Trophoblast cell (in vitro differentiated cells and primary cell): ENCODE data around the gene FGF1.

ENCODE experiments used
- DNase-seq, 2 donors: peaks; one replicate each; pipeline ENCODE4 v3.0.0-alpha.2; 2016
- H2AFZ ChIP-seq: 2 replicates; pipeline ENCODE4 v1.6.1; 2013; ENCODE audit warnings: low read length, moderate library complexity, mild to moderate bottlenecking; ENCODE audit not compliant: insufficient read depth, poor library complexity
- H2AK5ac ChIP-seq: 2 replicates; pipeline ENCODE4 v1.6.1; 2013; ENCODE audit warnings: mild to moderate bottlenecking, low read length
- H2BK120ac ChIP-seq: 2 replicates; pipeline ENCODE4 v1.6.1; 2013; ENCODE audit warnings: low read length, mild to moderate bottlenecking, moderate library complexity; ENCODE audit not compliant: insufficient read depth, poor library complexity
- H2BK12ac ChIP-seq: 2 replicates; pipeline ENCODE4 v1.6.1; 2013; ENCODE audit warnings: mild to moderate bottlenecking, low read length, moderate library complexity
- H2BK5ac ChIP-seq: 2 replicates; pipeline ENCODE4 v1.6.1; 2013; ENCODE audit warnings: low read length, low read depth, moderate library complexity, mild to moderate bottlenecking; ENCODE audit not compliant: poor library complexity
- H3K14ac ChIP-seq: 2 replicates; pipeline ENCODE4 v1.6.1; 2013; ENCODE audit warnings: mild to moderate bottlenecking, low read length
- H3K18ac ChIP-seq: 2 replicates; pipeline ENCODE4 v1.6.1; 2013; ENCODE audit warnings: mild to moderate bottlenecking, low read length
- H3K23ac ChIP-seq: 2 replicates; pipeline ENCODE4 v1.6.1; 2013; ENCODE audit warnings: low read length
- H3K27ac ChIP-seq: 2 replicates; pipeline ENCODE4 v1.5.1; 2013; ENCODE audit warnings: low read depth, mild to moderate bottlenecking, inconsistent platforms, low read length, moderate library complexity
- H3K27me3 ChIP-seq: 2 replicates; pipeline ENCODE4 v1.6.1; 2013; ENCODE audit warnings: inconsistent platforms, mild to moderate bottlenecking, low read length, moderate library complexity; ENCODE audit not compliant: insufficient read depth
- H3K36me3 ChIP-seq, 2 experiments: 1 replicate in 1 of 2; 2 replicates in 1 of 2; pipeline ENCODE4 v1.6.1; 2013; ENCODE audit warnings: low read length in 2 of 2, mild to moderate bottlenecking in 2 of 2, moderate library complexity in 1 of 2; ENCODE audit not compliant: insufficient read depth in 2 of 2, control insufficient read depth in 1 of 2
- H3K4ac ChIP-seq: 2 replicates; pipeline ENCODE4 v1.6.1; 2013; ENCODE audit warnings: low read depth, mild to moderate bottlenecking, low read length, moderate library complexity
- H3K4me1 ChIP-seq, 2 experiments: 1 replicate in 1 of 2; 2 replicates in 1 of 2; pipeline ENCODE4 v1.6.1; 2013; ENCODE audit warnings: low read length in 2 of 2, mild to moderate bottlenecking in 2 of 2, moderate library complexity in 1 of 2; ENCODE audit not compliant: insufficient read depth in 2 of 2, control insufficient read depth in 1 of 2
- H3K4me2 ChIP-seq: 2 replicates; pipeline ENCODE4 v1.6.1; 2013; ENCODE audit warnings: inconsistent platforms, mild to moderate bottlenecking, low read length, moderate library complexity
- H3K4me3 ChIP-seq: 2 replicates; pipeline ENCODE4 v1.5.1; 2013; ENCODE audit warnings: mild to moderate bottlenecking, low read depth, low read length, inconsistent platforms
- H3K79me1 ChIP-seq: one replicate; pipeline ENCODE4 v1.6.1; 2013; ENCODE audit warnings: low read length
- H3K79me2 ChIP-seq: 2 replicates; pipeline ENCODE4 v1.6.1; 2013; ENCODE audit warnings: low read length, mild to moderate bottlenecking; ENCODE audit not compliant: control insufficient read depth, insufficient read depth, poor library complexity
- H3K9ac ChIP-seq: 2 replicates; pipeline ENCODE4 v1.6.1; 2013; ENCODE audit warnings: mild to moderate bottlenecking, low read length
- H3K9me3 ChIP-seq: 2 replicates; pipeline ENCODE4 v1.6.1; 2013; ENCODE audit warnings: low read depth, mild to moderate bottlenecking, control low read depth, inconsistent platforms, low read length; ENCODE audit not compliant: insufficient read depth
- H4K12ac ChIP-seq: 2 replicates; pipeline ENCODE4 v1.6.1; 2013; ENCODE audit warnings: low read depth, mild to moderate bottlenecking, low read length, moderate library complexity
- H4K8ac ChIP-seq: 2 replicates; pipeline ENCODE4 v1.6.1; 2013; ENCODE audit warnings: low read depth, mild to moderate bottlenecking, low read length, moderate library complexity
- H4K91ac ChIP-seq: one replicate; pipeline ENCODE4 v1.6.1; 2013; ENCODE audit warnings: low read depth, mild to moderate bottlenecking, low read length, moderate library complexity
- whole genome bisulfite sequencing: extraction: QIAGEN DNeasy Blood & Tissue Kit; methylation state at CpG from one replicate; pipeline ENCODE4 v1.1.7; 2013; ENCODE audit warnings: missing lambda C conversion rate; ENCODE audit not compliant: insufficient read length, insufficient coverage; ENCODE audit errors: extremely low coverage; 5-methylcytosine and 5-hydroxymethylcytosine counted together

Gene FGF1

GRCh38 chr5:142585451-142585850, 100.4 kb downstream of the FGF1 start:
- Histone ChIP-seq H3K79me2 (no peaks in the 10 kb centered on the region), H3K79me1 (no peaks in the 10 kb centered on the region), H3K18ac (no peak overlapping the region), H2BK12ac (no peak overlapping the region), H3K4me3 (no peak overlapping the region), H4K8ac (no peak overlapping the region), H3K23ac (no peak overlapping the region), H2BK120ac (no peak overlapping the region), H3K14ac (no peak overlapping the region), H4K12ac (no peak overlapping the region), H3K36me3 (no peaks in the 10 kb centered on the region), H4K91ac (no peak overlapping the region), H3K4me2 (no peak overlapping the region), H2AK5ac (no peak overlapping the region), H3K4ac (no peak overlapping the region), H3K9ac (no peak overlapping the region), H3K27ac (no peak overlapping the region), H3K9me3 (no peaks in the 10 kb centered on the region), H3K27me3 (no peaks in the 10 kb centered on the region), H2BK5ac (no peak overlapping the region), H3K4me1 (no peaks in the 10 kb centered on the region), H2AFZ (no peak overlapping the region)
- WGBS, result no CpG with 5 or more reads among the region's 4 CpGs
- DNase-seq, result no peak

- H3K4me1 ChIP-seq, result no peaks in the 10 kb centered on the region
- H3K79me1 ChIP-seq, result no peaks in the 10 kb centered on the region
- H2BK120ac ChIP-seq, result no peak overlapping the region
- no peak overlapping the region for H3K4ac ChIP-seq
- H2BK12ac ChIP-seq, result no peak overlapping the region
- H3K79me2 ChIP-seq, result no peaks in the 10 kb centered on the region
- DNase-seq, result no peak
- H4K8ac ChIP-seq, result no peak overlapping the region
- H3K4me2 ChIP-seq, result no peak overlapping the region
- WGBS, result no CpG with 5 or more reads among the region's 1 CpG
- H2AK5ac ChIP-seq, result no peak overlapping the region
- no peak overlapping the region for H2AFZ ChIP-seq
- no peaks in the 10 kb centered on the region for H3K36me3 ChIP-seq
- H3K14ac ChIP-seq, result no peak overlapping the region
- H3K27me3 ChIP-seq, result no peaks in the 10 kb centered on the region
- H3K4me3 ChIP-seq, result no peak overlapping the region
- H3K18ac ChIP-seq, result no peak overlapping the region
- H2BK5ac ChIP-seq, result no peak overlapping the region
- H3K27ac ChIP-seq, result no peak overlapping the region
- no peak overlapping the region for H3K23ac ChIP-seq
- no peak overlapping the region for H4K12ac ChIP-seq
- no peak overlapping the region for H4K91ac ChIP-seq
- no peaks in the 10 kb centered on the region for H3K9me3 ChIP-seq
- H3K9ac ChIP-seq, result no peak overlapping the region
These were observed 101.0 kb downstream of the FGF1 start for GRCh38 chr5:142584891-142585290.

GRCh38 chr5:142578161-142578830, 107.6 kb downstream of the FGF1 start:
- H2AK5ac ChIP-seq, result no peak overlapping the region
- no peaks in the 10 kb centered on the region for H3K4me1 ChIP-seq
- H3K23ac ChIP-seq, result no peak overlapping the region
- H2BK120ac ChIP-seq, result no peak overlapping the region
- H4K12ac ChIP-seq, result no peak overlapping the region
- H3K79me1 ChIP-seq, result no peaks in the 10 kb centered on the region
- no peaks in the 10 kb centered on the region for H3K9me3 ChIP-seq
- no CpG with 5 or more reads among the region's 3 CpGs for WGBS
- H4K8ac ChIP-seq, result no peak overlapping the region
- H3K27me3 ChIP-seq, result no peaks in the 10 kb centered on the region
- no peak overlapping the region for H3K9ac ChIP-seq
- no peak overlapping the region for H3K4me3 ChIP-seq
- no peak for DNase-seq
- no peak overlapping the region for H2BK5ac ChIP-seq
- H3K27ac ChIP-seq, result no peak overlapping the region
- no peaks in the 10 kb centered on the region for H3K36me3 ChIP-seq
- H4K91ac ChIP-seq, result no peak overlapping the region
- H3K79me2 ChIP-seq, result no peaks in the 10 kb centered on the region
- no peak overlapping the region for H3K4me2 ChIP-seq
- no peak overlapping the region for H2BK12ac ChIP-seq
- no peak overlapping the region for H3K14ac ChIP-seq
- no peak overlapping the region for H3K18ac ChIP-seq
- H3K4ac ChIP-seq, result no peak overlapping the region
- no peak overlapping the region for H2AFZ ChIP-seq

- Histone ChIP-seq H3K9me3 (no peaks in the 10 kb centered on the region), H3K4me1 (no peaks in the 10 kb centered on the region), H4K8ac (no peak overlapping the region), H3K27me3 (no peaks in the 10 kb centered on the region), H3K14ac (no peak overlapping the region), H3K79me1 (no peaks in the 10 kb centered on the region), H2BK5ac (no peak overlapping the region), H3K27ac (no peak overlapping the region), H2BK120ac (no peak overlapping the region), H3K4me2 (no peak overlapping the region), H3K9ac (no peak overlapping the region), H3K79me2 (no peaks in the 10 kb centered on the region), H3K18ac (no peak overlapping the region), H2BK12ac (no peak overlapping the region), H3K36me3 (no peaks in the 10 kb centered on the region), H2AK5ac (no peak overlapping the region), H4K91ac (no peak overlapping the region), H3K23ac (no peak overlapping the region), H2AFZ (no peak overlapping the region), H4K12ac (no peak overlapping the region), H3K4ac (no peak overlapping the region), H3K4me3 (no peak overlapping the region)
- WGBS, result no CpG with 5 or more reads among the region's 1 CpG
- DNase-seq, result peak in 1 of 2 donors; percentile 6
These were observed 109.1 kb downstream of the FGF1 start for GRCh38 chr5:142576804-142577203.
